HT-29 (cell line): Measurements from ENCODE around the gene C17orf78. TPM values are rescaled to one million over a fixed set of nuclear protein-coding genes. Genes with fewer than 3 reads are reported as not detected.
A peak's percentile ranks its signal among the peaks of the same experiment; 100 is the strongest.
"Not testable (repeated sequence)": the region's sequence is repeated elsewhere in the genome, so short reads cannot be mapped to it uniquely, and the experiment has no call there.

ENCODE experiments used
- DNase-seq: peaks from one replicate; pipeline ENCODE4 v3.0.0-alpha.2; 2015; ENCODE audit warnings: low spot score
- total RNA-seq: library from RNA; depleted of rRNA; stranded (reverse); fragments of >200 nt; shearing (Covaris generic); gene quantifications from 2 replicates; pipeline ENCODE4 v1.2.3, GENCODE V29; 2014

Gene C17orf78
- total RNA-seq, 1 experiment from 2014 or later: not detected

- no peak for DNase-seq
These were observed 10.7 kb downstream of the C17orf78 start for GRCh38 chr17:37386462-37386861.

GRCh38 chr17:37388266-37388665, 12.5 kb downstream of the C17orf78 start:
- no peak for DNase-seq

GRCh38 chr17:37389160-37389559, 13.4 kb downstream of the C17orf78 start:
- no peak for DNase-seq

GRCh38 chr17:37391146-37391545, 15.4 kb downstream of the C17orf78 start:
- DNase-seq: no peak

- DNase-seq: no peak
These were observed 16.3 kb downstream of the C17orf78 start for GRCh38 chr17:37392024-37392590.

GRCh38 chr17:37393352-37393751, 17.6 kb downstream of the C17orf78 start:
- no peak for DNase-seq

GRCh38 chr17:37399265-37399803, 23.5 kb downstream of the C17orf78 start:
- no peak for DNase-seq

GRCh38 chr17:37400505-37400904, 24.7 kb downstream of the C17orf78 start:
- no peak for DNase-seq

- DNase-seq: not testable (repeated sequence)
These were observed 29.7 kb downstream of the C17orf78 start for GRCh38 chr17:37405522-37405921.

GRCh38 chr17:37405955-37406634, 30.3 kb downstream of the C17orf78 start:
- peak; percentile 74 for DNase-seq

GRCh38 chr17:37406635-37407461, 31.1 kb downstream of the C17orf78 start, which contains the start of the genes ACACA and TADA2A:
Gene ACACA (minus strand): TSS chr17:37406836. CDS start chr17:37406299, 537 bp downstream.
Gene TADA2A (plus strand): TSS chr17:37406886. CDS start chr17:37411366, 4,480 bp downstream.
- peak; percentile 96 for DNase-seq

- not testable (repeated sequence) for DNase-seq
These were observed 32.3 kb downstream of the C17orf78 start for GRCh38 chr17:37408145-37408479.

- DNase-seq: no peak
These were observed 34.6 kb downstream of the C17orf78 start for GRCh38 chr17:37410357-37410756.

GRCh38 chr17:37413875-37414519, 38.2 kb downstream of the C17orf78 start:
- peak; percentile 37 for DNase-seq

- DNase-seq: no peak
These were observed 42.1 kb downstream of the C17orf78 start for GRCh38 chr17:37417852-37418251.

- DNase-seq: no peak
These were observed 47.3 kb downstream of the C17orf78 start for GRCh38 chr17:37422971-37423625.

- no peak for DNase-seq
These were observed 49.5 kb downstream of the C17orf78 start for GRCh38 chr17:37425268-37425667.

GRCh38 chr17:37429039-37429438, 53.3 kb downstream of the C17orf78 start:
- no peak for DNase-seq

GRCh38 chr17:37429453-37429852, 53.7 kb downstream of the C17orf78 start:
- no peak for DNase-seq

- DNase-seq: no peak
These were observed 54.4 kb downstream of the C17orf78 start for GRCh38 chr17:37430051-37430627.

GRCh38 chr17:37432671-37433070, 56.9 kb downstream of the C17orf78 start:
- no peak for DNase-seq
